ENCODE results near the gene TAS2R46. TPM values are rescaled to one million over a fixed set of nuclear protein-coding genes. Genes with fewer than 3 reads are reported as not detected.

Gene TAS2R46
- total and polyA plus RNA-seq, 2 donors (not counting 3 experiments of a cell fraction or from before 2014, with no cell fraction given), result 0.14 to 1.4 TPM

- H3K27ac ChIP-seq (ENCODE audit: insufficient read depth, low read depth, low read length), result no peak overlapping the region
- CTCF ChIA-PET, result interaction anchor here (1.1 kb wide), 1 partner anchor 56 kb away, joined by 3 read pairs; no protein-coding TSS in a partner anchor
- H4K20me1 ChIP-seq (replicated peaks; ENCODE audit: control insufficient read depth, extremely low read depth, insufficient read depth, low read length), result peaks cover 4% of the 10 kb centered on the region
- DNase-seq (ENCODE audit: low read depth, low spot score), result no peak
- no peak for FAIRE-seq
- no peak overlapping the region for H3K4me2 ChIP-seq (ENCODE audit: insufficient read depth, low read length)
- no peaks in the 10 kb centered on the region for H3K36me3 ChIP-seq (ENCODE audit: control insufficient read depth in 2 of 2, extremely low read depth in 1 of 2, insufficient read depth in 2 of 2, low read length in 2 of 2)
- H3K4me3 ChIP-seq (replicated peaks in 1 of 3; ENCODE audit: insufficient read depth in 1 of 3, low read depth in 1 of 3, low read length in 3 of 3), result no peak overlapping the region
- H3K9ac ChIP-seq (replicated peaks; ENCODE audit: extremely low read depth, insufficient read depth, low read length), result no peak overlapping the region
- H3K27me3 ChIP-seq (ENCODE audit: control insufficient read depth in 2 of 2, insufficient read depth in 2 of 2, low read length in 2 of 2), result no peaks in the 10 kb centered on the region
- no peaks in the 10 kb centered on the region for H3K9me1 ChIP-seq (replicated peaks; ENCODE audit: control insufficient read depth, extremely low read depth, insufficient read depth, low read length)
- no peaks in the 10 kb centered on the region for H3K4me1 ChIP-seq (ENCODE audit: control insufficient read depth, extremely low read depth, insufficient read depth, low read length)
- dilution Hi-C loops (cut with MboI; ENCODE audit: extremely low pct_ligation_motif_present, low sequenced_read_pairs), result no loop called here
- BruUV-seq (replicated peaks), result no TSS peak
- POLR2A ChIA-PET, result no interaction called here
- no peaks in the 10 kb centered on the region for H3K9me3 ChIP-seq (replicated peaks; ENCODE audit: control insufficient read depth, insufficient read depth, low read length)
- H2AFZ ChIP-seq (ENCODE audit: low read depth, low read length), result no peak overlapping the region
- TF ChIP-seq JUN (IDR thresholded peaks at IDR 0.05; ENCODE audit: borderline replicate concordance, insufficient read depth, insufficient read length, low read depth) (no peak), POLR2AphosphoS5 (IDR thresholded peaks at IDR 0.05; ENCODE audit: insufficient read depth, low read depth, low read length) (no peak)
- TF ChIP-seq, protein P1, sequence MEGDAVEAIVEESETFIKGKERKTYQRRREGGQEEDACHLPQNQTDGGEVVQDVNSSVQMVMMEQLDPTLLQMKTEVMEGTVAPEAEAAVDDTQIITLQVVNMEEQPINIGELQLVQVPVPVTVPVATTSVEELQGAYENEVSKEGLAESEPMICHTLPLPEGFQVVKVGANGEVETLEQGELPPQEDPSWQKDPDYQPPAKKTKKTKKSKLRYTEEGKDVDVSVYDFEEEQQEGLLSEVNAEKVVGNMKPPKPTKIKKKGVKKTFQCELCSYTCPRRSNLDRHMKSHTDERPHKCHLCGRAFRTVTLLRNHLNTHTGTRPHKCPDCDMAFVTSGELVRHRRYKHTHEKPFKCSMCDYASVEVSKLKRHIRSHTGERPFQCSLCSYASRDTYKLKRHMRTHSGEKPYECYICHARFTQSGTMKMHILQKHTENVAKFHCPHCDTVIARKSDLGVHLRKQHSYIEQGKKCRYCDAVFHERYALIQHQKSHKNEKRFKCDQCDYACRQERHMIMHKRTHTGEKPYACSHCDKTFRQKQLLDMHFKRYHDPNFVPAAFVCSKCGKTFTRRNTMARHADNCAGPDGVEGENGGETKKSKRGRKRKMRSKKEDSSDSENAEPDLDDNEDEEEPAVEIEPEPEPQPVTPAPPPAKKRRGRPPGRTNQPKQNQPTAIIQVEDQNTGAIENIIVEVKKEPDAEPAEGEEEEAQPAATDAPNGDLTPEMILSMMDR (IDR thresholded peaks at IDR 0.05; ENCODE audit: extremely low read depth in 1 of 2, insufficient read depth in 1 of 2, low read depth in 1 of 2, low read length in 2 of 2), result no peak
- intact Hi-C loops (cut with micrococcal nuclease), result loop anchor here (1.0 kb wide), 1 partner anchor 56 kb away; no protein-coding TSS in a partner anchor
- H3K79me2 ChIP-seq (ENCODE audit: control insufficient read depth, insufficient read depth, low read length), result no peaks in the 10 kb centered on the region
Measured at GRCh38 chr12:11069854-11070365, 7.8 kb upstream of the TAS2R46 start.

- CTCF ChIA-PET, result no interaction called here
- POLR2A ChIA-PET, result no interaction called here
- H3K27me3 ChIP-seq (ENCODE audit: control insufficient read depth in 2 of 2, insufficient read depth in 2 of 2, low read length in 2 of 2), result no peaks in the 10 kb centered on the region
- no peaks in the 10 kb centered on the region for H3K4me1 ChIP-seq (ENCODE audit: control insufficient read depth, extremely low read depth, insufficient read depth, low read length)
- no peak overlapping the region for H3K27ac ChIP-seq (ENCODE audit: insufficient read depth, low read depth, low read length)
- FAIRE-seq (no peak), DNase-seq (ENCODE audit: low read depth, low spot score) (no peak)
- H3K9me3 ChIP-seq (replicated peaks; ENCODE audit: control insufficient read depth, insufficient read depth, low read length), result no peaks in the 10 kb centered on the region
- dilution Hi-C loops (cut with MboI; ENCODE audit: extremely low pct_ligation_motif_present, low sequenced_read_pairs), result no loop called here
- H3K4me3 ChIP-seq (replicated peaks in 1 of 3; ENCODE audit: insufficient read depth in 1 of 3, low read depth in 1 of 3, low read length in 3 of 3), result no peak overlapping the region
- intact Hi-C loops (cut with micrococcal nuclease), result no loop called here
- H3K9me1 ChIP-seq (replicated peaks; ENCODE audit: control insufficient read depth, extremely low read depth, insufficient read depth, low read length), result no peaks in the 10 kb centered on the region
- no peak overlapping the region for H3K9ac ChIP-seq (replicated peaks; ENCODE audit: extremely low read depth, insufficient read depth, low read length)
- no peak overlapping the region for H2AFZ ChIP-seq (ENCODE audit: low read depth, low read length)
- no TSS peak for BruUV-seq (replicated peaks)
- no peaks in the 10 kb centered on the region for H3K36me3 ChIP-seq (ENCODE audit: control insufficient read depth in 2 of 2, extremely low read depth in 1 of 2, insufficient read depth in 2 of 2, low read length in 2 of 2)
- TF ChIP-seq, protein P1 (IDR thresholded peaks at IDR 0.05; ENCODE audit: extremely low read depth in 1 of 2, insufficient read depth in 1 of 2, low read depth in 1 of 2, low read length in 2 of 2), result no peak
- no peak for TF ChIP-seq JUN (IDR thresholded peaks at IDR 0.05; ENCODE audit: borderline replicate concordance, insufficient read depth, insufficient read length, low read depth)
- TF ChIP-seq FOS (IDR thresholded peaks at IDR 0.05; ENCODE audit: borderline replicate concordance, insufficient read depth, low read length), result no peak
- no peak for TF ChIP-seq EZH2 (IDR thresholded peaks at IDR 0.05; ENCODE audit: borderline replicate concordance, low read depth, low read length, severe bottlenecking)
- TF ChIP-seq GATA2 (IDR thresholded peaks at IDR 0.05; ENCODE audit: insufficient read depth, insufficient read length, low read depth, low read length), result no peak
- no peak for TF ChIP-seq POLR2AphosphoS5 (IDR thresholded peaks at IDR 0.05; ENCODE audit: insufficient read depth, low read depth, low read length)
- TF ChIP-seq POLR2A (IDR thresholded peaks at IDR 0.05; ENCODE audit: low read depth, low read length), result no peak
- TF ChIP-seq MYC (IDR thresholded peaks at IDR 0.05; ENCODE audit: low read depth, low read length), result no peak
- TF ChIP-seq, protein P2, sequence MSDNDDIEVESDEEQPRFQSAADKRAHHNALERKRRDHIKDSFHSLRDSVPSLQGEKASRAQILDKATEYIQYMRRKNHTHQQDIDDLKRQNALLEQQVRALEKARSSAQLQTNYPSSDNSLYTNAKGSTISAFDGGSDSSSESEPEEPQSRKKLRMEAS (IDR thresholded peaks at IDR 0.05; ENCODE audit: insufficient read depth, insufficient read length), result no peak
- H3K79me2 ChIP-seq (ENCODE audit: control insufficient read depth, insufficient read depth, low read length), result no peaks in the 10 kb centered on the region
- peaks cover 4% of the 10 kb centered on the region for H4K20me1 ChIP-seq (replicated peaks; ENCODE audit: control insufficient read depth, extremely low read depth, insufficient read depth, low read length)
- H3K4me2 ChIP-seq (ENCODE audit: insufficient read depth, low read length), result no peak overlapping the region
Measured at GRCh38 chr12:11067514-11067913, 5.4 kb upstream of the TAS2R46 start.
